Activated CD4-positive, alpha-beta T cell treated with anti-CD3 and anti-CD28 coated beads, Interleukin-2, amount 10 ng/mL, durations not matched to agents 24 days and 14 days (primary cell): ENCODE data around the gene PRX. TPM values are rescaled to one million over a fixed set of nuclear protein-coding genes. Genes with fewer than 3 reads are reported as not detected.
A peak's percentile ranks its signal among the peaks of the same experiment; 100 is the strongest.
"Not testable (repeated sequence)": the region's sequence is repeated elsewhere in the genome, so short reads cannot be mapped to it uniquely, and the experiment has no call there.

ENCODE experiments used
- DNase-seq: peaks from one replicate; pipeline ENCODE4 v3.0.0; 2022
- H3K27ac Mint-ChIP-seq: one replicate; pipeline ENCODE4 v1.8.0; 2022; ENCODE audit warnings: mild to moderate bottlenecking, mixed read lengths
- H3K27me3 Mint-ChIP-seq: one replicate; pipeline ENCODE4 v1.8.0; 2022; ENCODE audit warnings: mixed read lengths
- H3K36me3 Mint-ChIP-seq: one replicate; pipeline ENCODE4 v1.8.0; 2022; ENCODE audit warnings: low read depth, mild to moderate bottlenecking, mixed read lengths
- H3K4me1 Mint-ChIP-seq: one replicate; pipeline ENCODE4 v1.8.0; 2021; ENCODE audit warnings: mixed read lengths
- H3K4me3 Mint-ChIP-seq: one replicate; pipeline ENCODE4 v1.8.0; 2022; ENCODE audit warnings: mild to moderate bottlenecking, moderate library complexity, mixed read lengths
- H3K9me3 Mint-ChIP-seq: one replicate; pipeline ENCODE4 v1.8.0; 2021; ENCODE audit warnings: mixed read lengths
- intact Hi-C: fragments of 100-400 bp; cut with micrococcal nuclease; formaldehyde crosslinking; loops from one replicate; pipeline ENCODE4 v1.15.1; 2023
- total RNA-seq: library from RNA; stranded (reverse); gene quantifications from 2 replicates; pipeline ENCODE4 v1.2.3, GENCODE V29; 2022

Gene PRX
- total RNA-seq, 1 donor from 2014 or later = 0.84 TPM

GRCh38 chr19:40379446-40380198 lies 33.6 kb downstream of the PRX start:
- H3K4me1 Mint-ChIP-seq = peaks cover 5% of the 10 kb centered on the region
- H3K27ac Mint-ChIP-seq = no peak overlapping the region
- DNase-seq = no peak
- no peaks in the 10 kb centered on the region for H3K36me3 Mint-ChIP-seq
- no peaks in the 10 kb centered on the region for H3K9me3 Mint-ChIP-seq
- no peak overlapping the region for H3K4me3 Mint-ChIP-seq
- intact Hi-C loops = no loop called here
- H3K27me3 Mint-ChIP-seq = no peaks in the 10 kb centered on the region

GRCh38 chr19:40378509-40378908 lies 34.7 kb downstream of the PRX start:
- Mint-ChIP-seq H3K27me3 (no peaks in the 10 kb centered on the region), H3K27ac (no peak overlapping the region), H3K4me3 (no peak overlapping the region), H3K36me3 (no peaks in the 10 kb centered on the region), H3K4me1 (peaks cover 9% of the 10 kb centered on the region), H3K9me3 (no peaks in the 10 kb centered on the region)
- no peak for DNase-seq
- intact Hi-C loops = no loop called here

GRCh38 chr19:40377876-40378385 lies 35.2 kb downstream of the PRX start:
- Mint-ChIP-seq H3K27ac (no peak overlapping the region), H3K9me3 (no peaks in the 10 kb centered on the region), H3K27me3 (no peaks in the 10 kb centered on the region), H3K4me1 (peaks cover 9% of the 10 kb centered on the region), H3K36me3 (peaks cover under 1% of the 10 kb centered on the region), H3K4me3 (no peak overlapping the region)
- intact Hi-C loops = no loop called here
- DNase-seq = no peak

GRCh38 chr19:40376286-40376862 lies 36.8 kb downstream of the PRX start:
- no peak overlapping the region for H3K4me3 Mint-ChIP-seq
- no peak overlapping the region for H3K27ac Mint-ChIP-seq
- no peak for DNase-seq
- peaks cover 9% of the 10 kb centered on the region for H3K4me1 Mint-ChIP-seq
- H3K27me3 Mint-ChIP-seq = no peaks in the 10 kb centered on the region
- H3K36me3 Mint-ChIP-seq = peaks cover 2% of the 10 kb centered on the region
- no peaks in the 10 kb centered on the region for H3K9me3 Mint-ChIP-seq
- intact Hi-C loops = no loop called here

GRCh38 chr19:40374084-40374483 lies 39.1 kb downstream of the PRX start:
- H3K27ac Mint-ChIP-seq = no peak overlapping the region
- H3K36me3 Mint-ChIP-seq = peaks cover 2% of the 10 kb centered on the region
- H3K9me3 Mint-ChIP-seq = no peaks in the 10 kb centered on the region
- H3K27me3 Mint-ChIP-seq = no peaks in the 10 kb centered on the region
- H3K4me1 Mint-ChIP-seq = peaks cover 9% of the 10 kb centered on the region
- intact Hi-C loops = no loop called here
- no peak overlapping the region for H3K4me3 Mint-ChIP-seq
- DNase-seq = no peak

GRCh38 chr19:40371802-40372122 lies 41.4 kb downstream of the PRX start:
- Mint-ChIP-seq H3K4me3 (no peak overlapping the region), H3K4me1 (peaks cover 9% of the 10 kb centered on the region), H3K27ac (no peak overlapping the region), H3K9me3 (no peaks in the 10 kb centered on the region), H3K27me3 (no peaks in the 10 kb centered on the region), H3K36me3 (peaks cover 2% of the 10 kb centered on the region)
- intact Hi-C loops = no loop called here
- no peak for DNase-seq

- Mint-ChIP-seq H3K4me1 (peaks cover 9% of the 10 kb centered on the region), H3K27ac (no peak overlapping the region), H3K36me3 (peaks cover 2% of the 10 kb centered on the region), H3K27me3 (no peaks in the 10 kb centered on the region), H3K4me3 (no peak overlapping the region), H3K9me3 (no peaks in the 10 kb centered on the region)
- intact Hi-C loops = no loop called here
- no peak for DNase-seq
Observed at GRCh38 chr19:40370997-40371801, 42.0 kb downstream of the PRX start.

- not testable (repeated sequence) for H3K9me3 Mint-ChIP-seq, H3K36me3 Mint-ChIP-seq, H3K27me3 Mint-ChIP-seq
Observed at GRCh38 chr19:40370253-40370652, 42.9 kb downstream of the PRX start.

GRCh38 chr19:40369797-40370196 lies 43.4 kb downstream of the PRX start:
- no peak overlapping the region for H3K4me3 Mint-ChIP-seq
- H3K9me3 Mint-ChIP-seq = no peaks in the 10 kb centered on the region
- no peak for DNase-seq
- H3K27me3 Mint-ChIP-seq = no peaks in the 10 kb centered on the region
- peaks cover 9% of the 10 kb centered on the region for H3K4me1 Mint-ChIP-seq
- H3K36me3 Mint-ChIP-seq = peaks cover 2% of the 10 kb centered on the region
- intact Hi-C loops = no loop called here
- H3K27ac Mint-ChIP-seq = no peak overlapping the region

More at GRCh38 chr19:40370253-40370652, 42.9 kb downstream of the PRX start:
- intact Hi-C loops, H3K4me1 Mint-ChIP-seq, H3K27ac Mint-ChIP-seq, DNase-seq, H3K4me3 Mint-ChIP-seq: not testable (repeated sequence)

GRCh38 chr19:40367577-40368434 lies 45.4 kb downstream of the PRX start:
- intact Hi-C loops = no loop called here
- DNase-seq = no peak
- H3K27ac Mint-ChIP-seq = no peak overlapping the region
- H3K4me1 Mint-ChIP-seq = peaks cover 10% of the 10 kb centered on the region
- no peak overlapping the region for H3K4me3 Mint-ChIP-seq
- no peaks in the 10 kb centered on the region for H3K27me3 Mint-ChIP-seq
- H3K9me3 Mint-ChIP-seq = no peaks in the 10 kb centered on the region
- peaks cover under 1% of the 10 kb centered on the region for H3K36me3 Mint-ChIP-seq

GRCh38 chr19:40366697-40367561 lies 46.2 kb downstream of the PRX start:
- intact Hi-C loops = no loop called here
- Mint-ChIP-seq H3K4me1 (peaks cover 13% of the 10 kb centered on the region), H3K9me3 (no peaks in the 10 kb centered on the region), H3K36me3 (no peaks in the 10 kb centered on the region), H3K27me3 (no peaks in the 10 kb centered on the region), H3K4me3 (no peak overlapping the region), H3K27ac (no peak overlapping the region)
- no peak for DNase-seq

GRCh38 chr19:40365613-40366401 lies 47.4 kb downstream of the PRX start:
- H3K27me3 Mint-ChIP-seq = no peaks in the 10 kb centered on the region
- no peaks in the 10 kb centered on the region for H3K36me3 Mint-ChIP-seq
- no peaks in the 10 kb centered on the region for H3K9me3 Mint-ChIP-seq
- intact Hi-C loops = no loop called here
- peak; percentile 81 for DNase-seq
- no peak overlapping the region for H3K27ac Mint-ChIP-seq
- peak overlapping the region; percentile 70 for H3K4me3 Mint-ChIP-seq
- peaks cover 16% of the 10 kb centered on the region for H3K4me1 Mint-ChIP-seq
